Cardiac fibroblast (primary cell): ENCODE results near the gene LIMS1.
A peak's percentile ranks its signal among the peaks of the same experiment; 100 is the strongest.

Experiments used
- DNase-seq, 2 donors: peaks; one replicate each; pipeline versions ENCODE4 v3.0.0 to v3.0.0-alpha.2; 2010; ENCODE audit warnings: low read depth in 2 of 2
- H3K4me3 ChIP-seq, 2 donors: replicated peaks in 1 of 2; 1 replicate in 1 of 2; 2 replicates in 1 of 2; pipeline ENCODE4 v1.5.1; 2011; ENCODE audit warnings: low read depth in 2 of 2, low read length in 2 of 2, mild to moderate bottlenecking in 2 of 2, moderate library complexity in 1 of 2
- CTCF ChIP-seq: IDR thresholded peaks from one replicate; pipeline ENCODE4 v1.5.1; 2011; ENCODE audit warnings: low read depth, mild to moderate bottlenecking, low read length, inconsistent platforms

LIMS1 gene

GRCh38 chr2:108587621-108588020 is 53.4 kb downstream of the LIMS1 start:
- peak overlapping the region in 1 of 2 donors; percentile 8 for H3K4me3 ChIP-seq
- TF ChIP-seq CTCF, result no peak
- DNase-seq, result peak; percentile 76 to 88

- TF ChIP-seq CTCF, result no peak
- H3K4me3 ChIP-seq, result no peak overlapping the region
- peak; percentile 35 to 55 for DNase-seq
Observed at GRCh38 chr2:108588070-108588668, 53.9 kb downstream of the LIMS1 start.

GRCh38 chr2:108589372-108589771 is 55.1 kb downstream of the LIMS1 start:
- no peak for TF ChIP-seq CTCF
- no peak overlapping the region for H3K4me3 ChIP-seq
- DNase-seq, result no peak

GRCh38 chr2:108589781-108590180 is 55.5 kb downstream of the LIMS1 start:
- no peak for TF ChIP-seq CTCF
- no peak overlapping the region for H3K4me3 ChIP-seq
- peak in 1 of 2 donors; percentile 33 for DNase-seq

GRCh38 chr2:108591163-108591562 is 56.9 kb downstream of the LIMS1 start:
- TF ChIP-seq CTCF, result no peak
- no peak overlapping the region for H3K4me3 ChIP-seq
- DNase-seq, result no peak

- H3K4me3 ChIP-seq, result no peak overlapping the region
- peak; percentile 15 for TF ChIP-seq CTCF
- peak; percentile 73 to 96 for DNase-seq
Observed at GRCh38 chr2:108593547-108594098, 59.4 kb downstream of the LIMS1 start.
